Activated CD8-positive, alpha-beta memory T cell treated with anti-CD3 and anti-CD28 coated beads, Interleukin-2, amount 50 U/mL, for 1 hour (primary cell): ENCODE results near the gene FNBP1L.
"Not testable (repeated sequence)": the region's sequence is repeated elsewhere in the genome, so short reads cannot be mapped to it uniquely, and the experiment has no call there.

Experiments used
- DNase-seq: peaks from one replicate; pipeline ENCODE4 v3.0.0-alpha.2; 2020; ENCODE audit errors: extremely low read depth

FNBP1L gene

GRCh38 chr1:93573940-93574469, 126.1 kb downstream of the FNBP1L start:
- DNase-seq, result no peak

GRCh38 chr1:93574511-93574910, 126.6 kb downstream of the FNBP1L start:
- no peak for DNase-seq

- no peak for DNase-seq
Measured at GRCh38 chr1:93574991-93575390, 127.1 kb downstream of the FNBP1L start.

- DNase-seq, result no peak
Measured at GRCh38 chr1:93575621-93576284, 127.8 kb downstream of the FNBP1L start.

- DNase-seq, result no peak
Measured at GRCh38 chr1:93576346-93576745, 128.4 kb downstream of the FNBP1L start.

- DNase-seq, result no peak
Measured at GRCh38 chr1:93576746-93577145, 128.8 kb downstream of the FNBP1L start.

GRCh38 chr1:93577536-93578432, 129.9 kb downstream of the FNBP1L start:
- no peak for DNase-seq

GRCh38 chr1:93578433-93578830, 130.5 kb downstream of the FNBP1L start:
- no peak for DNase-seq

- DNase-seq, result no peak
Measured at GRCh38 chr1:93578911-93579825, 131.2 kb downstream of the FNBP1L start.

- DNase-seq, result no peak
Measured at GRCh38 chr1:93579891-93580290, 132.0 kb downstream of the FNBP1L start.

- no peak for DNase-seq
Measured at GRCh38 chr1:93581917-93582850, 134.3 kb downstream of the FNBP1L start.

GRCh38 chr1:93584261-93585003, 136.5 kb downstream of the FNBP1L start:
- DNase-seq, result no peak

- no peak for DNase-seq
Measured at GRCh38 chr1:93585059-93585966, 137.4 kb downstream of the FNBP1L start.

GRCh38 chr1:93587354-93587753, 139.4 kb downstream of the FNBP1L start:
- DNase-seq, result no peak

GRCh38 chr1:93588206-93588605, 140.3 kb downstream of the FNBP1L start:
- no peak for DNase-seq

GRCh38 chr1:93588955-93589354, 141.0 kb downstream of the FNBP1L start:
- DNase-seq, result no peak

- DNase-seq, result not testable (repeated sequence)
Measured at GRCh38 chr1:93591291-93591675, 143.4 kb downstream of the FNBP1L start.

- DNase-seq, result no peak
Measured at GRCh38 chr1:93591676-93592550, 144.0 kb downstream of the FNBP1L start.
